ENCODE results near the gene NTF3.
"Not testable (repeated sequence)": the region's sequence is repeated elsewhere in the genome, so short reads cannot be mapped to it uniquely, and the experiment has no call there.

NTF3 gene

GRCh38 chr12:5534426-5535199, 102.7 kb downstream of the NTF3 start:
- DNase-seq (ENCODE audit: low read depth), result no peak

GRCh38 chr12:5535541-5535940, 103.6 kb downstream of the NTF3 start:
- no peak for DNase-seq (ENCODE audit: low read depth)

- not testable (repeated sequence) for DNase-seq (ENCODE audit: low read depth)
Measured at GRCh38 chr12:5537026-5537615, 105.2 kb downstream of the NTF3 start.

DNA sequence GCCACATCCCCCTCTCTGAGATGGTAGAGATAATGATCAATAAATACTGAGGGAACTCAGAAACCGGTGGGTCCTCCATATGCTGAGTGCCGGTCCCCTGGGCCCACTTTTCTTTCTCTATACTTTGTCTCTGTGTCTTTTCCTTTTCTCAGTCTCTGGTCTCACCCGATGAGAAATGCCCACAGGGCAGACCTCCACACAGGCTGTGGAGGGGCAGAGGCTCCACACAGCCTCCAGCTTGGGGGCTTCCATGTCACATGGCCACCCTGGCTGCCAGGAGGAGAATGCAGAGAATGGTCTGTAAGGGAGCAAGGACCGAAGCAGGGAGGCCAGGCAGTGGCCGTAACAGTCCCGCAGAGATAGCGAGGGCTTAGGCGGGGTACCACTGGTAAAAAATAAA, 105.9 kb downstream of the NTF3 start:
- DNase-seq (ENCODE audit: low read depth), result no peak
